Suprapubic skin (tissue), 4 donors: ENCODE data around the gene SORCS2. TPM values are rescaled to one million over a fixed set of nuclear protein-coding genes. Genes with fewer than 3 reads are reported as not detected.

Experiments used
- DNase-seq, 2 donors: peaks; one replicate each; pipeline ENCODE4 v3.0.0-alpha.2; 2019; ENCODE audit warnings: low spot score in 2 of 2
- H3K27ac ChIP-seq: fragments of 200-600 bp; sonication (generic); one replicate; pipeline ENCODE4 v1.5.1; 2019
- H3K27me3 ChIP-seq: fragments of 200-600 bp; sonication (generic); one replicate; pipeline ENCODE4 v1.5.1; 2019
- H3K36me3 ChIP-seq: fragments of 200-600 bp; sonication (generic); one replicate; pipeline ENCODE4 v1.5.1; 2019
- H3K4me1 ChIP-seq: fragments of 200-600 bp; sonication (generic); one replicate; pipeline ENCODE4 v1.5.1; 2019
- H3K4me3 ChIP-seq: fragments of 200-600 bp; sonication (generic); one replicate; pipeline ENCODE4 v1.5.1; 2019; ENCODE audit warnings: mild to moderate bottlenecking
- H3K9me3 ChIP-seq: fragments of 200-600 bp; sonication (generic); one replicate; pipeline ENCODE4 v1.5.1; 2019
- CTCF ChIP-seq, 2 donors: fragments of 200-600 bp in 1 of 2; fragments of 450-650 bp in 1 of 2; sonication (generic) in 1 of 2; IDR thresholded peaks; one replicate each; pipeline ENCODE4 v1.5.1; 2016 to 2019; ENCODE audit warnings: antibody characterized with exemption in 2 of 2, mild to moderate bottlenecking in 1 of 2, moderate library complexity in 1 of 2
- EP300 ChIP-seq: sonication (generic); formaldehyde crosslinking; IDR thresholded peaks from one replicate; pipeline ENCODE4 v1.6.1; 2017; ENCODE audit warnings: antibody characterized with exemption
- POLR2A ChIP-seq, 2 donors: fragments of 450-650 bp; IDR thresholded peaks; one replicate each; pipeline ENCODE4 v1.6.1; 2017; ENCODE audit warnings: antibody characterized with exemption in 2 of 2, mild to moderate bottlenecking in 2 of 2, moderate library complexity in 2 of 2
- POLR2AphosphoS5 ChIP-seq, 3 donors: sonication (generic); formaldehyde crosslinking; IDR thresholded peaks; one replicate each; pipeline ENCODE4 v1.6.1; 2017; ENCODE audit warnings: antibody characterized with exemption in 3 of 3
- WGBS: methylation state at CpG from one replicate; pipeline ENCODE4 v1.1.5; 2018; 5-methylcytosine and 5-hydroxymethylcytosine counted together
- total RNA-seq, 4 donors: library from RNA; depleted of rRNA; stranded (reverse); fragments of >200 nt; gene quantifications; one replicate each; pipeline ENCODE4 v1.1.0, GENCODE V29; 2016

SORCS2 gene
- total RNA-seq, 4 donors from 2014 or later: 0.94 to 4.6 (median 1.3) TPM

DNA sequence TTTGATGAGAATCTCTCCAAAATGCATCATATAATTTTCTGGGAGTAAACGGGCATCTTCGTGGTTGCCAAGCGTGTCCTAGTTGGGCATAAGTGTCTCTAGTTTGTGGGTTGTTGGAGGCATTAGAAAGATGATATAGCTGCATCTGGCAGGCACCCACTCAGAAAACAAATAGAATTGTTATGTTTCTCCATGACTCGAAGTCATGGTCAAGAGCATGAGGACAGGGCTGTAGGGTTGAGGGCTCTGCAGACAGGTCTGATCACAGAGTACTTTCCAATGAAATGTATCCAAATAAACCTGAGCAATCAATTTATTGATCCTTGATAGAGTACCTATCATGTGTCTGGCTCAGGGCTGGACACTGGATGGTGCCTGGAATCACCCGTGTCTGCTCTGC lies 82.7 kb downstream of the SORCS2 start:
- Histone ChIP-seq H3K4me1 (no peaks in the 10 kb centered on the region), H3K9me3 (no peaks in the 10 kb centered on the region), H3K36me3 (no peaks in the 10 kb centered on the region), H3K27me3 (peaks cover 5% of the 10 kb centered on the region), H3K27ac (no peak overlapping the region), H3K4me3 (no peak overlapping the region)
- no peak for DNase-seq
- WGBS: 90% methylated on average over 5 of the region's 5 CpGs
- TF ChIP-seq POLR2AphosphoS5 (IDR thresholded peaks at IDR 0.05) (no peak), POLR2A (IDR thresholded peaks at IDR 0.05) (no peak), CTCF (IDR thresholded peaks at IDR 0.05) (no peak), EP300 (no peak)

DNA sequence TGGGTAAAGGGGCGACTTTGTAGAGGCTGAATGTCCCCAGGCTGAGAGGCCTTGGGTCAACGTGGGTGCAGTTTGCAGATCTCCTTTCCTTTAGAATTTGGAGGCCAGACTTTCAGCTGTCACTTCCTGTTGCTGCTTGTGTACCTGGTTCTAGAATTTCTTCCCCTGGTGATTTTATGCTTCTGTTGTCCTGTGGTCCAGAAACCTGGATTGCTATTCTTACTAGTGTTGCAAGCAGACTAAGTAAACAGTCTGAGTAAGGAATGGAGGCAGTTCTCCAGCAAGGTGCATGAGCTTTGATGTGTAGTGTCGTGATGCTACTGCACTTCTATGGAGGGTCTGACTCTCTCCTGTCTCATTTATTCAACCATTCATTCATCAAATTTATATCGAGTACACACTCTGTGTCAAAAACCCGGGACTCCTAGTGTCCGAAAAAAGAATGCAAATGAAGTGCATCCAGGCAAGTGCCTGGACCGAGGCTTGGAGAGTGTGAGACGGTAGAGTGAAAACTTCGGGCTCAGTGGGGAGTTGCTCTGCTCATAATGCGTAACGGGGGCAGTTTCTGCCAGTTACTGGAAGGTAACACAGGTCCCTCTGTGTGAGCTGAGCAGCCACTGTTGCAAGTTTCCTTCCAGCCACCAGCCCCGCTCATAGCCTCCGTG lies 83.3 kb downstream of the SORCS2 start:
- Histone ChIP-seq H3K36me3 (no peaks in the 10 kb centered on the region), H3K9me3 (no peaks in the 10 kb centered on the region), H3K27me3 (peaks cover 5% of the 10 kb centered on the region), H3K4me1 (peaks cover 5% of the 10 kb centered on the region), H3K4me3 (no peak overlapping the region), H3K27ac (no peak overlapping the region)
- 91% methylated on average over 12 of the region's 13 CpGs for whole genome bisulfite sequencing
- TF ChIP-seq CTCF (IDR thresholded peaks at IDR 0.05) (no peak), POLR2A (IDR thresholded peaks at IDR 0.05) (no peak)
- DNase-seq: no peak

DNA sequence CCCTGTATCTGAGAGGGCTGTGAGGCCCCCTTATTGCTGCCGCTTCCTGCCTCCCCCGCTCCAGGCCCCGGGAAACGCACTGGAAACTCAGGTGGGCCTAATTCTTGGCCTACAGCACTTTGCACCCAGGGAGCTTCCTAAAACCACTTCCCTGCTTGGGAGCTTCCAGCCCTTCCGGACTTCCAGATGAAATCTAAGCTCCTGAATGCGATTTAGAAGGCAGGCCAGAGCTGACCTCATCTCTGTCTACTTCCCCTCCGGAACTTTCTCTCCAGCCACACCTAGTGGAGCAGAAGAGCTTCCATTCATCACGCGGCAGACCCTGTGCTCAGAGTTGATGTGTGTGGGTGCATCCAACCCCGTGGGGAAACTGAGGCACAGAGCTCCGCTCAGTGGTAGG lies 84.2 kb downstream of the SORCS2 start:
- H3K36me3 ChIP-seq: no peaks in the 10 kb centered on the region
- no peak overlapping the region for H3K4me3 ChIP-seq
- H3K9me3 ChIP-seq: no peaks in the 10 kb centered on the region
- WGBS: 68% methylated on average over 9 of the region's 11 CpGs
- no peak overlapping the region for H3K27ac ChIP-seq
- peaks cover 13% of the 10 kb centered on the region for H3K4me1 ChIP-seq
- no peak for TF ChIP-seq POLR2A (IDR thresholded peaks at IDR 0.05)
- no peak for TF ChIP-seq POLR2AphosphoS5 (IDR thresholded peaks at IDR 0.05)
- no peak for TF ChIP-seq CTCF (IDR thresholded peaks at IDR 0.05)
- TF ChIP-seq EP300: no peak
- no peak for DNase-seq
- H3K27me3 ChIP-seq: peaks cover 5% of the 10 kb centered on the region

DNA sequence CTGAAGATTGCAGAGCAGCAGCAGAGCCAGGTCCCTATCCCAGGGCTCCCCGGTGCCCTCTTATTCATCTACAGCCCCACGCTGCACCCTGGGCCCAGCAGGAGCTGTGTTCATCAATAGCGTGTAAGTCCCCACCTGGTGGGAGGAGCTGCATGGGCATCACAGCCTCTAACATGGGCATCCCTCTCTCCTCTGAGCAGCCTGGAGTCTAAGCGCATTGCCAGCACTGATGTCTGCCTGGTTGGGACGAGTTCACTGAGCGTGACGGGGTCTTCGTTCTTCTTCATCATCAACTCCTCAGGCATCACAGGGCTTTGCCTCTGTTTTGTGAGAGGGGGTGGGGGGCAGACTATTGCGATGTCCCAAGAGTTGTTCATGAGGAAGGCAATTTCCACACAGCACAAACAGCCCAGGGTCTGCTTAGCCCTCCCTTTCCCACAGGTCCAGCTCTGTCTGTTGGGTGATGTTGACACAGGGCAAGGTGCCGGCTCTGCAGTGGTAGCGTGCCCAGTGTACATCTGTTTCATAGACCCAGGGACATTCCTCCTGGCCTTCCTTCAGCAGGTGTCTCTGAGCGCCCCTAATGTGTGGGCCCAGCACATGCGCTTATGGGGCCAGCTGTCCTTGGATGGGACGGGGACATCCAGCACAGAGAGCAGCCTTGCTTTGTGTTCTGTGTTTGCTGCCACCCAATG lies 85.9 kb downstream of the SORCS2 start:
- H3K4me3 ChIP-seq: no peak overlapping the region
- WGBS: 97% methylated on average over 11 of the region's 14 CpGs
- peaks cover 19% of the 10 kb centered on the region for H3K4me1 ChIP-seq
- H3K9me3 ChIP-seq: no peaks in the 10 kb centered on the region
- TF ChIP-seq EP300: no peak
- no peak for TF ChIP-seq POLR2AphosphoS5 (IDR thresholded peaks at IDR 0.05)
- no peak for TF ChIP-seq CTCF (IDR thresholded peaks at IDR 0.05)
- no peak for TF ChIP-seq POLR2A (IDR thresholded peaks at IDR 0.05)
- no peak for DNase-seq
- no peak overlapping the region for H3K27ac ChIP-seq
- H3K27me3 ChIP-seq: peaks cover 5% of the 10 kb centered on the region
- H3K36me3 ChIP-seq: no peaks in the 10 kb centered on the region

DNA sequence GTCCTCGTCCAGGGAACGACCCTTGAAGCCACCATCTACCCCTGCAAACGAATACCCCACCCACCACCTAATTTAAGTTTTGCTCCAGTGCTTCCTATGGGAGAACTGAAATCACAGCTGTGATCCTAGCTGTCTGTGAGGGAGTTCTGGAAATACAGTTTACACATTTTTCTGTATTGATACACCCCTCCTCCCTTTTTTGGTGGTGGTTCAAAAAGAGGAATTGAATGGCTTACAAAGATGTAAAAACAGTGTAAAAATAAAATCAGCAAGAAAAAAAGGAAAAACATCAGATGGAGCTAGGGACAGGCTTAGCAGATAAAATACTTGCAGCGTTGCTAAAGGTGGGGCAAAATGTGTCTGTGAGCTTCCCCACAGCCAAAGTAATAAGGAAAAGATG lies 86.6 kb downstream of the SORCS2 start:
- WGBS: 85% methylated on average over 4 of the region's 4 CpGs
- Histone ChIP-seq H3K9me3 (no peaks in the 10 kb centered on the region), H3K36me3 (no peaks in the 10 kb centered on the region), H3K4me1 (peaks cover 19% of the 10 kb centered on the region), H3K27me3 (peaks cover 8% of the 10 kb centered on the region), H3K27ac (no peak overlapping the region), H3K4me3 (no peak overlapping the region)
- TF ChIP-seq EP300 (no peak), POLR2A (IDR thresholded peaks at IDR 0.05) (no peak), POLR2AphosphoS5 (IDR thresholded peaks at IDR 0.05) (no peak), CTCF (IDR thresholded peaks at IDR 0.05) (no peak)
- DNase-seq: no peak
